ENCODE data around the gene ERICH6B. TPM values are rescaled to one million over a fixed set of nuclear protein-coding genes. Genes with fewer than 3 reads are reported as not detected.

Gene ERICH6B
- total and polyA plus RNA-seq, 2 experiments from 2014 or later: not detected

- 0 out of 2 replicates have a peak, but pooled peaks cover 2% of the 10 kb centered on the region for H3K9me2 ChIP-seq (ENCODE audit: insufficient read depth)
- Mint-ChIP-seq H3K36me3 (ENCODE audit: low read depth) (no peaks in the 10 kb centered on the region), H3K4me1 (no peaks in the 10 kb centered on the region), H3K27ac (no peak overlapping the region), H3K27me3 (ENCODE audit: insufficient read depth, low read depth, poor library complexity) (no peaks in the 10 kb centered on the region), H3K9me3 (no peaks in the 10 kb centered on the region), H3K4me3 (no peak overlapping the region)
- no peaks in the 10 kb centered on the region for H3K4me1 ChIP-seq (ENCODE audit: insufficient read depth)
- TF ChIP-seq CREB1 (CRISPR knock-in tag; IDR thresholded peaks at IDR 0.05; ENCODE audit: low read depth) (no peak), POLR2AphosphoS5 (IDR thresholded peaks at IDR 0.05; ENCODE audit: low read depth) (no peak)
- H3K27me3 ChIP-seq (ENCODE audit: insufficient read depth): no peaks in the 10 kb centered on the region
- H2AFZ ChIP-seq: no peak overlapping the region
- no peaks in the 10 kb centered on the region for H4K20me1 ChIP-seq (replicated peaks; ENCODE audit: insufficient read depth)
- ATAC-seq (no peak), DNase-seq (ENCODE audit: low spot score) (no peak)
- no peaks in the 10 kb centered on the region for H3K36me3 ChIP-seq (ENCODE audit: insufficient read depth)
- H3F3A ChIP-seq (replicated peaks; ENCODE audit: low read depth): no peaks in the 10 kb centered on the region
- no peak overlapping the region for H3K4me2 ChIP-seq
- no peak overlapping the region for H3K27ac ChIP-seq (ENCODE audit: low read depth)
- H3K4me3 ChIP-seq: no peak overlapping the region
- H3K79me2 ChIP-seq (replicated peaks; ENCODE audit: insufficient read depth): no peaks in the 10 kb centered on the region
Observed at GRCh38 chr13:45594227-45594626, 21.3 kb downstream of the ERICH6B start.

- Histone ChIP-seq H3K4me3 (no peak overlapping the region), H4K20me1 (replicated peaks; ENCODE audit: insufficient read depth) (no peaks in the 10 kb centered on the region), H3K4me1 (ENCODE audit: insufficient read depth) (no peaks in the 10 kb centered on the region), H3K27ac (ENCODE audit: low read depth) (no peak overlapping the region), H3K79me2 (replicated peaks; ENCODE audit: insufficient read depth) (no peaks in the 10 kb centered on the region), H3K36me3 (ENCODE audit: insufficient read depth) (no peaks in the 10 kb centered on the region), H3K9me2 (ENCODE audit: insufficient read depth) (0 out of 2 replicates have a peak, but pooled peaks cover 2% of the 10 kb centered on the region), H2AFZ (no peak overlapping the region), H3K27me3 (ENCODE audit: insufficient read depth) (no peaks in the 10 kb centered on the region), H3F3A (replicated peaks; ENCODE audit: low read depth) (no peaks in the 10 kb centered on the region), H3K4me2 (no peak overlapping the region)
- DNase-seq (ENCODE audit: low spot score): no peak
- Mint-ChIP-seq H3K27ac (no peak overlapping the region), H3K27me3 (ENCODE audit: insufficient read depth, low read depth, poor library complexity) (no peaks in the 10 kb centered on the region), H3K9me3 (no peaks in the 10 kb centered on the region), H3K36me3 (ENCODE audit: low read depth) (no peaks in the 10 kb centered on the region), H3K4me3 (no peak overlapping the region), H3K4me1 (no peaks in the 10 kb centered on the region)
- TF ChIP-seq POLR2AphosphoS5 (IDR thresholded peaks at IDR 0.05; ENCODE audit: low read depth): no peak
- no peak for TF ChIP-seq EZH2phosphoT487 (IDR thresholded peaks at IDR 0.05; ENCODE audit: unreplicated experiment)
- no peak for TF ChIP-seq CTCF (conservative IDR thresholded peaks at IDR 0.05; ENCODE audit: low read depth in 2 of 2)
- ATAC-seq: no peak
Observed at GRCh38 chr13:45592758-45593157, 22.8 kb downstream of the ERICH6B start.

- H3K36me3 Mint-ChIP-seq (ENCODE audit: low read depth): no peaks in the 10 kb centered on the region
- no peak overlapping the region for H3K27ac Mint-ChIP-seq
- H3K36me3 ChIP-seq (ENCODE audit: insufficient read depth): no peaks in the 10 kb centered on the region
- peaks cover 4% of the 10 kb centered on the region; the same call in 1 of the 3 replicates for H3K4me1 Mint-ChIP-seq
- H3K4me3 Mint-ChIP-seq: no peak overlapping the region
- no peaks in the 10 kb centered on the region for H3K9me2 ChIP-seq (ENCODE audit: insufficient read depth)
- H2AFZ ChIP-seq: no peak overlapping the region; the same call in 1 of the 2 replicates
- H3K27me3 ChIP-seq (ENCODE audit: insufficient read depth): no peaks in the 10 kb centered on the region
- no peak overlapping the region for H3K4me3 ChIP-seq
- no peaks in the 10 kb centered on the region for H3F3A ChIP-seq (replicated peaks; ENCODE audit: low read depth)
- no peaks in the 10 kb centered on the region for H4K20me1 ChIP-seq (replicated peaks; ENCODE audit: insufficient read depth)
- no peak for DNase-seq (ENCODE audit: low spot score)
- H3K27me3 Mint-ChIP-seq (ENCODE audit: insufficient read depth, low read depth, poor library complexity): no peaks in the 10 kb centered on the region
- H3K79me2 ChIP-seq (replicated peaks; ENCODE audit: insufficient read depth): no peaks in the 10 kb centered on the region
- H3K9me3 Mint-ChIP-seq: no peaks in the 10 kb centered on the region
- H3K4me2 ChIP-seq: no peak overlapping the region
- no peaks in the 10 kb centered on the region for H3K4me1 ChIP-seq (ENCODE audit: insufficient read depth)
- ATAC-seq: no peak
- H3K27ac ChIP-seq (ENCODE audit: low read depth): no peak overlapping the region
- TF ChIP-seq ETS1 (IDR thresholded peaks at IDR 0.05) (no peak), CREB1 (CRISPR knock-in tag; IDR thresholded peaks at IDR 0.05; ENCODE audit: low read depth) (no peak), NANOG (IDR thresholded peaks at IDR 0.05; ENCODE audit: borderline replicate concordance) (no peak), EZH2phosphoT487 (IDR thresholded peaks at IDR 0.05; ENCODE audit: unreplicated experiment) (no peak), JUNB (IDR thresholded peaks at IDR 0.05; ENCODE audit: unreplicated experiment) (no peak), ZNF462 (CRISPR knock-in tag; IDR thresholded peaks at IDR 0.05) (no peak)
Observed at GRCh38 chr13:45590066-45590465, 25.5 kb downstream of the ERICH6B start.
